IPS-18c (cell line): ENCODE results near the gene COL11A2.
"Not testable (repeated sequence)": the region's sequence is repeated elsewhere in the genome, so short reads cannot be mapped to it uniquely, and the experiment has no call there.

Source experiments
- H3K4me3 ChIP-seq: 2 replicates; pipeline ENCODE4 v1.7.0; 2013; ENCODE audit warnings: low read depth, mild to moderate bottlenecking, low read length, moderate library complexity; ENCODE audit not compliant: insufficient read depth
- H3K9me3 ChIP-seq: one replicate; pipeline ENCODE4 v1.6.1; 2013; ENCODE audit warnings: mild to moderate bottlenecking, low read length, moderate library complexity; ENCODE audit not compliant: control insufficient read depth, insufficient read depth

COL11A2 gene

DNA sequence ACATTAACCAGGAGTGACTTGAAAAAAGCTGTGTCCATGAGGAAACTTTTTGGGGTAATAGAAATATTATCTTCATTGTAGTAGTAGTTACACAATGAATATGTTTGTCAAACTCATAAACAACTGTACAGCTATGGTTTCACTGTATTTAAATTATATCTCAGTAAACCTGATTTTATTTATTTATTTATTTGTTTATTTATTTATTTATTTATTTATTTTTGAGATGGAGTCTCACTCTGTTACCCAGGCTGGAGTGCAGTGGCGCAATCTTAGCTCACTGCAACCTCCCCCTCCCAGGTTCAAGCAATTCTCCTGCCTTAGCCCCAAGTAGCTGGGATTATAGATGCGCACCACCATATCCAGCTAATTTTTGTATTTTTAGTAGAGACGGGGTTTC, 41.7 kb downstream of the COL11A2 start:
- H3K4me3 ChIP-seq, H3K9me3 ChIP-seq: not testable (repeated sequence)

GRCh38 chr6:33147807-33148666, 44.2 kb downstream of the COL11A2 start:
- H3K4me3 ChIP-seq: no peak overlapping the region
- H3K9me3 ChIP-seq: no peaks in the 10 kb centered on the region

GRCh38 chr6:33144373-33144772, 47.9 kb downstream of the COL11A2 start:
- Histone ChIP-seq H3K4me3 (no peak overlapping the region), H3K9me3 (no peaks in the 10 kb centered on the region)

- Histone ChIP-seq H3K9me3 (no peaks in the 10 kb centered on the region), H3K4me3 (no peak overlapping the region)
Measured at GRCh38 chr6:33143113-33143770, 49.0 kb downstream of the COL11A2 start.

GRCh38 chr6:33142501-33143070, 49.7 kb downstream of the COL11A2 start:
- no peaks in the 10 kb centered on the region for H3K9me3 ChIP-seq
- no peak overlapping the region for H3K4me3 ChIP-seq

DNA sequence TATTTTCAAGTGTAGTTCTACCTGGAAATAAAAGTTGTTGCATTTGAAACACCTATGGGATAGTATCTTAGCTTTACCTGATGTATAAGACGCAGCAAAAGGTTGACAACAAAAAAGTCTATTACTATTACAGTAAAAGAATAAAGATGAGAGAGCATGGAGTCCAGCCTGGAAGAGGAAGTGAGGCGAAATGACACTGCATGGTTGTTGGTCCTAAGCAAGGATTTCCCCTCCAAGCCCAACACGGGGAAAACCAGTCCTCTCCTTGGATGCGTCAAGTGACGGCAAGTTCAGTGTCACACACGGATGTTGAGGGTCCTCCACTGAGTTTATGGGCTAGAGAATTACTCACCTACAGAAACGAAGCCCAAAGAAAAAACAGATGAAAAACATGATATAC, 51.7 kb downstream of the COL11A2 start:
- no peak overlapping the region for H3K4me3 ChIP-seq

DNA sequence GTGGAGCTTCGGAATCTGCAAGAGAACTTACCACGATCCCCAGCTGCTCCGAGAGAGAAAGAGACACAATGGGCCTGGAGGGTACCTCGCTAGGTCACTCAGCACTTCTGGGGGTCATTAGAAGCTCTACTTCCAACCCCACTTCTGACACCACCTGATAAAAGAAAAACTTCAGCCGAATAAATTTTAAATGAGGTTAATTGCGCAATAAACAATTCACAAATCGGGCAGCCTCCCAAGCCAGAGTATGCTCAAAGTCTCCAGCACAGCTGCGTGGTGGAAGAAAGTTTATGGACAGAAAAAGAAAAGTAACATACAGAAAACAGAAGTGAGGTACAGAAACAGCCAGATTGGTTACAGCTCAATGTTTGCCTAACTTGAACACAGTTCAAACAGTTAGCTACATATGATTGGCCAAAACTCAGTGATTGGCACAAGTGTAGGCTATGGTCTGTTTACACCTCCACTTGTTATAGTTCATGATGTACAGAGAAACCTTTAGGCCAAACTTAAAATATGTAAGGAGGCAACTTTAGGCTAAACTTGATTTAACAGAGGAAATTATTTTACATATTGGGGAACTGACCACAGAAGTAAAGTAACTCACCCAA, 52.6 kb downstream of the COL11A2 start:
- Histone ChIP-seq H3K9me3 (no peaks in the 10 kb centered on the region), H3K4me3 (no peak overlapping the region)

More for the DNA sequence above, 51.7 kb downstream of the COL11A2 start:
- H3K9me3 ChIP-seq: no peaks in the 10 kb centered on the region

DNA sequence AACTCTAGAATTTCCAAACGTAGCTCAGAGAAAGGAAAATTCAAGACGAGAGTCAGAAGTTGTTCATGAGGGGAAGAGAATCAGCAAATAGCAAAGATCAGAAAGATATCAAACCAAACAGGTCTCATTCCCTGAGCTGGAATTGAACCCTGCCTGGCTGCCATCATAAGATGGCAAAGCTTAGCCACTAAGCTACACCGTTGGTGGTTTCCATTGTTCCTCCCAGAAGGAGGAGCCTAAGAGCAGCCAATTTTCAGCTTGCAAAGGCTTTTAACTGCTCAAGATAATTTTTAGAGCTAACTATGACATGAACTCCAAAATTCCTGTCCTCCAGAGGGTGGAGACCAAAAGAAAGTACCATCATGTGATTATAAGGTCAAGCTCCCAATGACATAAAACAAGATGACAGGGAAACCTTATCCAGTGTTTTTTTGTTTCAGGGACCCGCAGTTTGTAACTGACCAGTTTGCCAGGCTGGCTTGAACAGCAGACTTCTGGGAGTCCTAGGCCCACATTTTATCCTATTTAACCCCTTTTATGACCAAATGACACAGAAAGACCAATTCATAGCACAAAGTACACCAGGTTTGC, 55.9 kb downstream of the COL11A2 start:
- Histone ChIP-seq H3K9me3 (no peaks in the 10 kb centered on the region), H3K4me3 (no peak overlapping the region)

- no peak overlapping the region for H3K4me3 ChIP-seq
- no peaks in the 10 kb centered on the region for H3K9me3 ChIP-seq
Measured at GRCh38 chr6:33132081-33132524, 60.2 kb downstream of the COL11A2 start.

DNA sequence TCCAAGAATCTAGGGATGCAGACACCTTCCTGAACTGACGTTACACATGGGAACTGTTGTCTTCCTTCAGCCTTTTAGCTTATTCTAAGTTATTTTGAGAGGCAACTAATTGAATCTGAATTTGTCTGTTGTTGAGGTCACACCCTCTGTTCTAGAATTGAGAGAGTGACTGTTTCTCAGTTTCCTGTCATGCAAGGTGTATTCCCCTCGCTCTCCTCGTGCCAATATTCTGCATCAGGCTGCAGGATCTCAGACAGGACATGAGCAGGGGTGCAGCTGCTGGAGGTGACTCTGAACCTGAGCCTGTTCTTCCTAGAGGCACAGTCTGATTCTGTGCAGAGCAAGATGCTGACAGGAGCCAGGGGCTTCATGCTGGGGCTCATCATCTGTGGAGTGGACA, 63.9 kb downstream of the COL11A2 start:
- Histone ChIP-seq H3K4me3 (no peak overlapping the region), H3K9me3 (peaks cover under 1% of the 10 kb centered on the region)

- Histone ChIP-seq H3K9me3 (peaks cover 5% of the 10 kb centered on the region), H3K4me3 (no peak overlapping the region)
Measured at GRCh38 chr6:33126101-33126714, 66.1 kb downstream of the COL11A2 start.

DNA sequence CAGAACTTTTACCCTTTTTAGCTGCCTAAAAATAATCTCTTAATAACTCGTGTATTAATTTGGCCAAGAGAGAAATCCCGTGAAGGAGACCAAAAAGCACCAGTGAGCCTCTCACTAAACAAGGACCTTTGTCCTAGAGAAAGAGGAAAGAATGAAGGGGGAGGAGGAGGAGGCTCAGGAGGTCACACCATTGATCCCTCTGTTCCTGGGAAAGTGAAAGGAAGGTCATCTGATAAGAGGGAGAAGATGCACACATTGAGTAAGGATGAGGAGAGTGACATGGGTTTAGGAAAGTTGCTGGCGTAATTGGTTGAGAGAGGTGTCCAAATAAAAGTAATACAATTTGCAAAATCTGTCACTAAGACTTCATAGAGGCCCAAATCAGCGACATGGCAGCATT, 67.3 kb downstream of the COL11A2 start:
- H3K4me3 ChIP-seq: no peak overlapping the region; the same call in 1 of the 2 replicates
- H3K9me3 ChIP-seq: peaks cover 5% of the 10 kb centered on the region

- Histone ChIP-seq H3K4me3 (no peak overlapping the region), H3K9me3 (peaks cover 5% of the 10 kb centered on the region)
Measured at GRCh38 chr6:33124525-33124901, 67.8 kb downstream of the COL11A2 start.

DNA sequence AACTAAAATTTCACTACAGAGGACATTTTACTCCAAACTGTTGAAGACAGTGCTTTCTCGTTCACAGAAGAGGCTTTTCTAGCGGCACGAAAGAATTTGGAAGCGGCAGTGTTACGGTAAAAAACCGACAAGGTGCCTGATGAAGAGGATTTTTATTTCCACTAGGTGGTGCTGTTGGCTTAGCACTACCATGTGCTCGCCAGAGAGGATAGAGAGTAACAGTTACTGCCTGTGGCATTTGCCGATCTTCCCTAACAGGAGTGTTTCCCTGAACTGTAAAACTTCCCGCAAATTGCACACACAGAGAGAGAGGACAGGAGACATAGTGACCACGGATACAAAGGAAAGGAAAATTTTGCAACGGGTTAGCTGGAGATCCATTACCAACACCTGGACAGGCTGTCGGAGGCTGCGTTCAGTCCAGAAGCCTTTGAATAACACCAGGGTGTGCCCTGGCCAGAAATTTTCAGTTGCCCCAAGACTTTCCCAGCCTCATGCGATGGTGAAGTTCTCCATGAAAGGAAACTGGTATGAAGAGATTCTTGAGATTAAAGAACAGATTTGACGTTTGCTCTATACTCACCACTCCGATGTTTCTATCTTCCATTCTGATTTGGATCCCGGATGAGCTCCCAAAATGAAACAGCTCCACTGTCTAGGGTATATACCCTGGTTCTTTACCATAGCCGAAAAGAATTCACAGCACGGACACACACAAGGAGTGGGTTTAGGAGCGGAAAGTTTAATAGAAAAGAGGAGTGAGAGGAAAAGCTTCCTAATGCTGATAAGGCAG, 68.3 kb downstream of the COL11A2 start:
- 0 out of 2 replicates have a peak overlapping the region, but pooled peaks have one; percentile 28 for H3K4me3 ChIP-seq
- H3K9me3 ChIP-seq: peaks cover 5% of the 10 kb centered on the region

DNA sequence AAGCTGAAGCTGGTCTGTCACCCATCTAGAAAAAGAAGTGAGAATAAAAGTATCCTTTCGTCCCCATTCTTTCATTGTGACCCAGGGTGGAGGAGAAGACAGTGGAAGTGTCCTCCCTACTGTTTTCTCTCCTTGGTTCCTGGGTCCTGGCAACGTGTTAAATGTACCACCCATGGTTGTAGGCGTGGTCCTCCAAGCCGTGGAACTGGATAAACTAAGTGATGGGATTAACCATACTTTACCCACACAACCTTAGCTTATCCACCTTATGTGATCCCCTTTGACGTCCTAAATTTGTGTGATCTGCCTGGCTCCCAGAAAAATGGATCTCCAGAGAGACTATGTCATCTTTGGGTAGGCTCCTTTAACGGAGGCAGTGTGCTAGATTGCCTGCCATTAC, 69.1 kb downstream of the COL11A2 start:
- Histone ChIP-seq H3K4me3 (peak overlapping the region; percentile 22; the same call in 1 of the 2 replicates), H3K9me3 (peaks cover 5% of the 10 kb centered on the region)

- Histone ChIP-seq H3K4me3 (no peak overlapping the region), H3K9me3 (peaks cover 5% of the 10 kb centered on the region)
Measured at GRCh38 chr6:33120001-33120400, 72.3 kb downstream of the COL11A2 start.
